Kidney glomerular epithelial cell (primary cell): Measurements from ENCODE around the gene STBD1.
"Not testable (repeated sequence)": the region's sequence is repeated elsewhere in the genome, so short reads cannot be mapped to it uniquely, and the experiment has no call there.

Experiments
- DNase-seq: peaks from one replicate; lab custom pipeline; 2025; lab: John Stamatoyannopoulos, UW

The STBD1 gene

GRCh38 chr4:76322236-76322635 is 15.7 kb downstream of the STBD1 start:
- DNase-seq: no peak

GRCh38 chr4:76325072-76325471 is 18.5 kb downstream of the STBD1 start:
- no peak for DNase-seq

GRCh38 chr4:76326515-76326914 is 20.0 kb downstream of the STBD1 start:
- DNase-seq: no peak

GRCh38 chr4:76334885-76335284 is 28.4 kb downstream of the STBD1 start:
- no peak for DNase-seq

- DNase-seq: no peak
These were observed 32.8 kb downstream of the STBD1 start for GRCh38 chr4:76339364-76339763.

GRCh38 chr4:76341063-76341462 is 34.5 kb downstream of the STBD1 start:
- peak; percentile 65 for DNase-seq

GRCh38 chr4:76342191-76342590 is 35.7 kb downstream of the STBD1 start:
- DNase-seq: peak; percentile 36

GRCh38 chr4:76342803-76343202 is 36.3 kb downstream of the STBD1 start:
- DNase-seq: no peak

- no peak for DNase-seq
These were observed 48.3 kb downstream of the STBD1 start for GRCh38 chr4:76354517-76355473.

- no peak for DNase-seq
These were observed 51.4 kb downstream of the STBD1 start for GRCh38 chr4:76357981-76358380.

GRCh38 chr4:76359881-76360466 is 53.4 kb downstream of the STBD1 start:
- not testable (repeated sequence) for DNase-seq
